Fibroblast of lung (primary cell): ENCODE results near the gene SLC12A1. TPM values are rescaled to one million over a fixed set of nuclear protein-coding genes. Genes with fewer than 3 reads are reported as not detected.

Experiments
- DNase-seq, 2 donors: peaks; one replicate each; pipeline versions ENCODE4 v3.0.0 to v3.0.0-alpha.2; 2010; ENCODE audit warnings: low read depth in 2 of 2
- H2AFZ ChIP-seq: 2 replicates; pipeline ENCODE4 v1.5.1; 2012; ENCODE audit warnings: low read length, control low read depth, inconsistent platforms
- H3K27ac ChIP-seq: 2 replicates; pipeline ENCODE4 v1.5.1; 2011; ENCODE audit warnings: low read length, control low read depth; ENCODE audit not compliant: insufficient read depth
- H3K27me3 ChIP-seq: 2 replicates; pipeline ENCODE4 v1.5.1; 2011; ENCODE audit warnings: mild to moderate bottlenecking, low read length; ENCODE audit not compliant: control insufficient read depth, insufficient read depth
- H3K36me3 ChIP-seq: 2 replicates; pipeline ENCODE4 v1.5.1; 2011; ENCODE audit warnings: low read length; ENCODE audit not compliant: control insufficient read depth, insufficient read depth
- H3K4me1 ChIP-seq: 2 replicates; pipeline ENCODE4 v1.5.1; 2011; ENCODE audit warnings: low read length; ENCODE audit not compliant: control insufficient read depth, insufficient read depth; ENCODE audit errors: extremely low read depth
- H3K4me2 ChIP-seq: 2 replicates; pipeline ENCODE4 v1.5.1; 2011; ENCODE audit warnings: low read length, control low read depth; ENCODE audit not compliant: insufficient read depth; ENCODE audit errors: extremely low read depth
- H3K4me3 ChIP-seq, 4 experiments: fragments of 200-600 bp in 1 of 4; sonication (generic) in 1 of 4; replicated peaks in 1 of 4; 2 replicates each; pipeline ENCODE4 v1.5.1; 2011 to 2016; ENCODE audit warnings: low read length in 4 of 4, low read depth in 3 of 4, mild to moderate bottlenecking in 3 of 4, control low read depth in 2 of 4, inconsistent platforms in 1 of 4, mixed read lengths in 1 of 4; ENCODE audit not compliant: insufficient read depth in 1 of 4; ENCODE audit errors: control extremely low read depth in 1 of 4
- H3K79me2 ChIP-seq: 2 replicates; pipeline ENCODE4 v1.5.1; 2012; ENCODE audit warnings: mild to moderate bottlenecking, low read length, inconsistent platforms; ENCODE audit not compliant: control insufficient read depth, insufficient read depth
- H3K9ac ChIP-seq: 2 replicates; pipeline ENCODE4 v1.5.1; 2011; ENCODE audit warnings: mild to moderate bottlenecking, low read length, control low read depth; ENCODE audit not compliant: insufficient read depth
- H3K9me3 ChIP-seq: 2 replicates; pipeline ENCODE4 v1.5.1; 2012; ENCODE audit warnings: low read depth, low read length; ENCODE audit not compliant: control insufficient read depth, insufficient read depth
- H4K20me1 ChIP-seq: 2 replicates; pipeline ENCODE4 v1.5.1; 2011; ENCODE audit warnings: low read length; ENCODE audit not compliant: control insufficient read depth, insufficient read depth; ENCODE audit errors: extremely low read depth
- CTCF ChIP-seq, 2 donors: IDR thresholded peaks in 1 of 2; conservative IDR thresholded peaks in 1 of 2; 1 replicate in 1 of 2; 2 replicates in 1 of 2; pipeline ENCODE4 v1.5.1; 2011 to 2012; ENCODE audit warnings: low read length in 2 of 2, control low read depth in 1 of 2, inconsistent platforms in 1 of 2, low read depth in 1 of 2, mild to moderate bottlenecking in 1 of 2
- EZH2 ChIP-seq: IDR thresholded peaks from 2 replicates; pipeline ENCODE4 v1.5.1; 2012; ENCODE audit warnings: low read length, control low read depth, mild to moderate bottlenecking; ENCODE audit errors: missing control alignments
- polyA plus RNA-seq, 2 donors: library from polyadenylated mRNA; depleted of rRNA in 1 of 2; stranded (reverse) in 1 of 2; unstranded in 1 of 2; fragments of >200 nt; gene quantifications; 2 replicates each; pipeline ENCODE4 v1.2.1, GENCODE V29; 2011 to 2012; ENCODE audit warnings: missing spikeins in 1 of 2
- total RNA-seq: library from RNA; depleted of rRNA; stranded (reverse); fragments of >200 nt; gene quantifications from 2 replicates; pipeline ENCODE4 v1.2.1, GENCODE V29; 2014

SLC12A1 gene
- total and polyA plus RNA-seq, 2 donors (not counting 1 experiment from before 2014, with no cell fraction given): not detected

DNA sequence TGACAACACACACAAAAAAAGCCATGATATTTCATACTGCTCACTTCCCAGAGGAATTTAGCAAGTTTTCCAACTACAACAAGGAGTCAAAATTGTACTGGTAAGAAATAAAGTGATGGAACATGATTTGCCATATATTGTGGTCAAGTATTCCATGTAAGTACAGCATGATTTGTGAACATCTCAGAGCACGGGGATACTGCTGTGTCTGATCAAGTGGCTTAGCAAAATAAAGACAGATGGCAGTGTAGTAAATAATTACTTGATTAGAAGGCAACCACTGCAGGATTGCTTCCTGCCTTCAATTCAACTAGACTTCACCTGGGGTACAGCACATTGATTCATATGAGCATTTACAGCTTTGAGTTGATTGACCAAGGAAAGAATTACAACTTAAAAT, 73.5 kb downstream of the SLC12A1 start:
- no peak overlapping the region for H2AFZ ChIP-seq
- no peak for DNase-seq
- no peaks in the 10 kb centered on the region for H3K36me3 ChIP-seq
- H3K4me3 ChIP-seq: no peak overlapping the region
- H3K9me3 ChIP-seq: no peaks in the 10 kb centered on the region
- no peaks in the 10 kb centered on the region for H3K4me1 ChIP-seq
- H3K27me3 ChIP-seq: peaks cover 2% of the 10 kb centered on the region
- no peak overlapping the region for H3K4me2 ChIP-seq
- H4K20me1 ChIP-seq: no peaks in the 10 kb centered on the region
- H3K27ac ChIP-seq: no peak overlapping the region
- TF ChIP-seq EZH2 (no peak), CTCF (conservative IDR thresholded peaks at IDR 0.05 in 1 of 2, IDR thresholded peaks at IDR 0.05 in 1 of 2; ENCODE audit: low read depth in 1 of 2, low read length in 2 of 2) (no peak)
- no peak overlapping the region for H3K9ac ChIP-seq
- no peaks in the 10 kb centered on the region for H3K79me2 ChIP-seq

DNA sequence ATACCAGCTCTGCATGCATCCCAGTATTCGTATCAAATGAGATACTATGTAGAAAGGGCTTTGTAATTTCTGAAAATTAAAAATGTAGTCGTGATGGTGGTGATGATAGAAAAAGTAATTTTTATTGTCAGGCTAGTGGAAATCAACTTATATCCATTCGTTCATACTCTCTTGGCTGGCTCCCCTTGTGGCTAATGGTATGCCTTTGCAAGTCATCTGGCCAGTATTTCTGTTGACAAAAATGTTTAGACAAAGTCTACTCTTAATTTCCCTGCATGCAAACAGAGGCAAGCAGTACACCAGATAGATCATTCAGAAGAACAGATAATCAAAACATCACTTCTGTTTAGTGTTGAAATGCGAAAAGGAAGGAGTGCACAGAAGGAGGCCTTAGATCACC, 75.6 kb downstream of the SLC12A1 start:
- H3K9me3 ChIP-seq: no peaks in the 10 kb centered on the region
- H2AFZ ChIP-seq: no peak overlapping the region
- H4K20me1 ChIP-seq: no peaks in the 10 kb centered on the region
- DNase-seq: peak in 1 of 2 donors; percentile 49
- H3K27ac ChIP-seq: no peak overlapping the region
- no peak overlapping the region for H3K9ac ChIP-seq
- H3K4me3 ChIP-seq: no peak overlapping the region
- H3K27me3 ChIP-seq: no peaks in the 10 kb centered on the region
- TF ChIP-seq EZH2 (no peak), CTCF (conservative IDR thresholded peaks at IDR 0.05 in 1 of 2, IDR thresholded peaks at IDR 0.05 in 1 of 2; ENCODE audit: low read depth in 1 of 2, low read length in 2 of 2) (peak; percentile 21 to 44)
- no peaks in the 10 kb centered on the region for H3K4me1 ChIP-seq
- no peak overlapping the region for H3K4me2 ChIP-seq
- H3K79me2 ChIP-seq: no peaks in the 10 kb centered on the region
- no peaks in the 10 kb centered on the region for H3K36me3 ChIP-seq

DNA sequence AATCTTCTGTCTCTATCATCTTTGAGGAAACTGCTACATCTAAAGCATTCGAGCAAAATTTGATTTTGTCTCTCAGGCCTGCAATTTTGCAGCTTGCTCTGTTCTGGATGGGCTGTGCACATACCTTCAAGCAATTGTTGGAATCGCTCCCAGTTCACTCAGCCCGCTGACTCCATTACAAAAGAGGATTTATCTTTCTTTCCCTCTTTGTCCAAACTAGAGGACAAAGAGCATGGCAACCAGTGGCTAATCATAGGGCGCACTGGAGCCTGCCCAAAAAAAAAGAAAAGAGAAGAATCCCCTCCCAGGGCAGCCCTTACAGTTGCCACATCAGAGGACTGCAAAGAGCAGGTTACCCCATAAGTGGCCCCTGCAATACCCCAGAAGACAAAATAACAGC, 76.1 kb downstream of the SLC12A1 start:
- Histone ChIP-seq H3K79me2 (no peaks in the 10 kb centered on the region), H3K27ac (no peak overlapping the region), H3K4me1 (no peaks in the 10 kb centered on the region), H3K4me2 (no peak overlapping the region), H4K20me1 (no peaks in the 10 kb centered on the region), H3K4me3 (no peak overlapping the region), H2AFZ (no peak overlapping the region), H3K9ac (no peak overlapping the region), H3K27me3 (no peaks in the 10 kb centered on the region), H3K36me3 (no peaks in the 10 kb centered on the region), H3K9me3 (no peaks in the 10 kb centered on the region)
- no peak for TF ChIP-seq EZH2
- TF ChIP-seq CTCF (conservative IDR thresholded peaks at IDR 0.05 in 1 of 2, IDR thresholded peaks at IDR 0.05 in 1 of 2; ENCODE audit: low read depth in 1 of 2, low read length in 2 of 2): no peak
- peak; percentile 37 to 39 for DNase-seq
